OCI-LY3 (cell line): ENCODE results near the gene MCC.

Experiments
- H2AFZ ChIP-seq: fragments of 200-600, 300-600 bp; shearing (Covaris generic); 2 replicates; pipeline ENCODE4 v1.6.0; 2014; ENCODE audit warnings: antibody characterized with exemption, low read depth, low read length
- H3K27ac ChIP-seq: fragments of 200-600, 300-600 bp; sonication (generic); 2 replicates; pipeline ENCODE4 v1.5.1; 2014; ENCODE audit warnings: mild to moderate bottlenecking, low read length, moderate library complexity, mixed read lengths
- H3K27me3 ChIP-seq: fragments of 200-600, 300-600 bp; sonication (generic); 2 replicates; pipeline ENCODE4 v1.6.1; 2014; ENCODE audit warnings: low read depth, low read length, mixed read lengths
- H3K36me3 ChIP-seq: fragments of 200-600, 300-600 bp; sonication (generic); replicated peaks from 2 replicates; pipeline ENCODE3; 2014; ENCODE audit warnings: low read depth, low read length, mixed read lengths
- H3K4me1 ChIP-seq: fragments of 300-600, 200-600 bp; sonication (generic); 2 replicates; pipeline ENCODE4 v1.6.1; 2014; ENCODE audit warnings: low read length, mixed read lengths
- H3K4me2 ChIP-seq: fragments of 200-600, 300-600 bp; sonication (generic); 2 replicates; pipeline ENCODE4 v1.6.1; 2014; ENCODE audit warnings: low read length, mixed read lengths
- H3K4me3 ChIP-seq: fragments of 300-600, 200-600 bp; sonication (generic); 2 replicates; pipeline ENCODE4 v1.5.1; 2014; ENCODE audit warnings: antibody characterized with exemption, mild to moderate bottlenecking, low read length, moderate library complexity
- H3K79me2 ChIP-seq: fragments of 300-600, 200-600 bp; shearing (Covaris generic); 2 replicates; pipeline ENCODE4 v1.6.1; 2014; ENCODE audit warnings: mild to moderate bottlenecking, low read length, mixed read lengths
- H3K9ac ChIP-seq: fragments of 300-600, 200-600 bp; shearing (Covaris generic); 2 replicates; pipeline ENCODE4 v1.6.0; 2014; ENCODE audit warnings: mild to moderate bottlenecking, low read length, moderate library complexity
- H3K9me3 ChIP-seq: fragments of 200-600, 300-600 bp; shearing (Covaris generic); 2 replicates; pipeline ENCODE4 v1.6.1; 2014; ENCODE audit warnings: low read length, mixed read lengths; ENCODE audit not compliant: insufficient read depth
- H4K20me1 ChIP-seq: fragments of 200-600, 300-600 bp; sonication (generic); 2 replicates; pipeline ENCODE4 v1.6.1; 2016; ENCODE audit warnings: low read length, mixed read lengths; ENCODE audit not compliant: insufficient read depth
- CTCF ChIP-seq: fragments of 200-600, 300-600 bp; sonication (generic); IDR thresholded peaks from 2 replicates; pipeline ENCODE4 v1.5.1; 2014; ENCODE audit warnings: antibody characterized with exemption, low read length, low read depth
- EZH2phosphoT487 ChIP-seq: fragments of 200-600 bp; shearing (Covaris generic); IDR thresholded peaks from 2 replicates; pipeline ENCODE4 v1.6.1; 2018; ENCODE audit warnings: antibody characterized with exemption, mixed run types, low read depth

The MCC gene

GRCh38 chr5:113250341-113250953 is 237.8 kb downstream of the MCC start:
- Histone ChIP-seq H3K36me3 (no peaks in the 10 kb centered on the region), H3K9me3 (no peaks in the 10 kb centered on the region), H3K79me2 (no peaks in the 10 kb centered on the region), H3K4me2 (no peak overlapping the region), H3K27ac (no peak overlapping the region), H2AFZ (no peak overlapping the region), H4K20me1 (no peaks in the 10 kb centered on the region), H3K4me1 (peaks cover 12% of the 10 kb centered on the region), H3K9ac (no peak overlapping the region), H3K27me3 (no peaks in the 10 kb centered on the region), H3K4me3 (no peak overlapping the region)
- TF ChIP-seq EZH2phosphoT487 = no peak
- TF ChIP-seq CTCF = no peak

GRCh38 chr5:113249206-113249605 is 239.0 kb downstream of the MCC start:
- Histone ChIP-seq H3K4me3 (no peak overlapping the region), H3K4me2 (no peak overlapping the region), H4K20me1 (no peaks in the 10 kb centered on the region), H3K79me2 (no peaks in the 10 kb centered on the region), H2AFZ (no peak overlapping the region), H3K4me1 (peaks cover 16% of the 10 kb centered on the region), H3K9ac (no peak overlapping the region), H3K9me3 (no peaks in the 10 kb centered on the region), H3K27ac (no peak overlapping the region), H3K27me3 (no peaks in the 10 kb centered on the region), H3K36me3 (no peaks in the 10 kb centered on the region)
- no peak for TF ChIP-seq EZH2phosphoT487
- TF ChIP-seq CTCF = no peak

- Histone ChIP-seq H3K9me3 (no peaks in the 10 kb centered on the region), H3K9ac (no peak overlapping the region), H3K27ac (peak overlapping the region; percentile 23; the same call in 1 of the 2 replicates), H3K79me2 (no peaks in the 10 kb centered on the region), H3K27me3 (no peaks in the 10 kb centered on the region), H4K20me1 (no peaks in the 10 kb centered on the region), H2AFZ (peak overlapping the region; percentile 46), H3K36me3 (no peaks in the 10 kb centered on the region), H3K4me3 (peak overlapping the region; percentile 40), H3K4me2 (peak overlapping the region; percentile 61), H3K4me1 (peaks cover 16% of the 10 kb centered on the region)
- TF ChIP-seq EZH2phosphoT487 = no peak
- TF ChIP-seq CTCF = no peak
Observed at GRCh38 chr5:113246361-113246870, 241.8 kb downstream of the MCC start.

- Histone ChIP-seq H2AFZ (peak overlapping the region; percentile 46), H3K79me2 (no peaks in the 10 kb centered on the region), H3K4me1 (peaks cover 16% of the 10 kb centered on the region), H3K36me3 (no peaks in the 10 kb centered on the region), H3K27ac (peak overlapping the region; percentile 23; the same call in 1 of the 2 replicates), H4K20me1 (no peaks in the 10 kb centered on the region), H3K4me2 (peak overlapping the region; percentile 61), H3K9ac (no peak overlapping the region), H3K9me3 (no peaks in the 10 kb centered on the region), H3K4me3 (peak overlapping the region; percentile 40), H3K27me3 (no peaks in the 10 kb centered on the region)
- TF ChIP-seq EZH2phosphoT487 = no peak
- TF ChIP-seq CTCF = no peak
Observed at GRCh38 chr5:113245427-113246225, 242.6 kb downstream of the MCC start.
